Measurements from ENCODE around the gene DGKH.
"Not testable (repeated sequence)": the region's sequence is repeated elsewhere in the genome, so short reads cannot be mapped to it uniquely, and the experiment has no call there.

DGKH gene

DNA sequence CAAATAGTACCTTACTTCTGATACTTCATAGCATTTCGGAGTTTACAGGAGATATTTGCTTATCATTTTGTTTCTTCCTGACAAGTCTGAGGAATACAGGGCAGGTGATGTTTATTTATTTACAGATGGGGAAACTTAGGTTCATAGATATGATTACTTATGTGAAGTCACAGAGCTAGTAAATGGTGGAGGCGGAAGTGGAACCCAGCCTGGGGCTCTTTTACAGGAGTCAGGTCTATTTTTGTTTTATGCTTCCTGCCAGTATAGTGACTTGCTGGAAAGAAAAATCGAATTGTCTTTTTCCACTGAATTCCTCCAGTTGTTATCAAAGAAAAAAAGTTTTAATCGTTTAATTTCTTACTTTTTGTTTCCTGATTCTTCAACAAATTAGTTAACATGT, 66.5 kb downstream of the DGKH start:
- no peak for DNase-seq

GRCh38 chr13:42116225-42116624, 67.8 kb downstream of the DGKH start:
- DNase-seq, result no peak

DNA sequence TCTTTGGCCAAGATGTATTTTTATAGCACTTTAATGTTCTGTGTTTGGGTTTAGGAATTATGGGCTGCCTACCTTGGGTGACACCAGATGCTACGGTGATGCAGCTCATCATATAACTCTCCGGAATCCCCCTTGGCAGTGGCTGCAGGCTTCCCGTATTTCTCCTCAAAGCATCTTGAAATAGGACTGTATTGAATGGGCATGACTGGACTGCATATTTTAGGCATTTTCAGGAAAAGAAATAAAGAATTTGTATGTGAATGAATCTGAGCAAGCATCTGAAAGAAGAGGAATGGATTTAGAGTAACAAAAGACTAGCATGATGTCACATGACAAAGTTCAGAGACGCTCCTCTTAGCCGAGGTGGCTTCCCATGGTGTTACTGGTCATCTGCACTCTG, 70.6 kb downstream of the DGKH start:
- DNase-seq, result no peak

GRCh38 chr13:42119875-42120274, 71.4 kb downstream of the DGKH start:
- DNase-seq, result no peak

DNA sequence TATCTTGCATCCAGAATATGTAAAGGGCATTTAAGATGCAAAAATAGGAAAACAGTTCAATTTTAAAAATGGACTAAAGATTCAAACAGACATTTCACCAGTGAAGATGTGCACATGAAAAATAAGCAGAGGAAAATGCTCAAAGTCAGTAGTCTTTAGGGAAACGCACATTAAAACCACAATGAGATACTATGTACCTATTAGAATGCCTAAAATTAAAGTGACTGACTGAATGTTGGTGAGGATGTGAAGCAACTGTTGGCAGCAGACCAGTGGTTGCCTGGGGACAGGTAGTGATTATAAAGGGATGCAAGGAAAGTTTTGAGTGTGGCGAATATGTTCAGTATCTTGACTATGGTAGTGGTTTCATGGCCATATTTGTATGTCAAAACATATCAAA, 75.2 kb downstream of the DGKH start:
- DNase-seq, result no peak

DNA sequence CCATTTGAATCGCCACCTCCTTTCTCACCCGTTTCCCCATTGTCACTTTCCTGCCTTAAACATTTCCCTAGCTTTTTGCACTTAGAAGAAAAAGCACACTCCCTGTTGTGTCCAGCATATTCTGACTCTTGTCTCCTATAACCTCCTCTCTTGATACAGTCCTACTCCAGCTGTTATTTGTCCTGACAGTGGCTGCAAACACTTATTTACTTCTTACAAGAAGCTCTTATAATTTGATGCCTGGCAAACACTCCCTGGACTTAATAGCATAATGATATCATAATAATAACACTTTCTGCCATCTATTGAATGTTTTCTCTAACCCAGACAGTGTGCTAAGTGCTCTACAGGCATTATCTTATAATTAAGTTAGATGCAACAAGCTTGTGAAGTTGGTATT, 76.6 kb downstream of the DGKH start:
- DNase-seq, result no peak

GRCh38 chr13:42127047-42127446, 78.6 kb downstream of the DGKH start:
- no peak for DNase-seq

DNA sequence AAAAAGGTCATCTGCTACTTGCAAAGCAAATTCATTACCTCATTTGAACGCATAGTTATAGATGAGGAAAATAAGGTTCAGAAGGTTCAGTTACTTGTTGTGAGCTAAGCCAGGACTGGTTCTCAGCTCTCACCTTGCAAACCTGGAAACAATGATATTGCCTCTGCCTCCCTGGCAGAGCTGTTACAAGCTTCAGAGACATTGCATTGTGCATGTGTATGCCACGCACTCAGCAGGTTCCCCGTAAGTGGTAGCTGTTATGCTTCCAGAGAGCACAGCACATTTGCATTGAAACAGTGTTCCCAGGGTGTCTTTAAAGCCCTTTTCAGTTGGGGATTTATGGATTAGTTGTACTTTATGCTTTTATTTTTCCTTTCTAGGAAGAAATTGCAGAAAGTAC, 80.6 kb downstream of the DGKH start:
- DNase-seq, result no peak

DNA sequence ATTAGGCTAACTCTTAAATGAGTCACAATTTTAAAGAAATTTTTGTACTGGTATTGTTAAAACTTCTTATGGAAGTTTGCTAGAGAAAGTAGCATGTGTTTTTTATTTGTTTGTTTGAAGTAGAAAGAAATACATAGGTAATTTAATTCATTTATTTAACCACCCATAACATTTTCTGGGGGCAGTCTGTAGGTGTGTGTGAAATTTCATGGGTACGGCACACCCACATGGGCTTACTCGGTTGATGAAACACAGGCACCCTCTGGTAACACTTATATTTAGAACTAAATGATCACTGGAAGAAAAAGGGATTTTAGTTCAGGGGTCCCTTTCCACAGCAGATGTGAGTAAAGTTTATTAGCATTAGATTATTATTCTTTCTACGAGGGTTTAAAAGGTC, 88.1 kb downstream of the DGKH start:
- DNase-seq, result no peak

DNA sequence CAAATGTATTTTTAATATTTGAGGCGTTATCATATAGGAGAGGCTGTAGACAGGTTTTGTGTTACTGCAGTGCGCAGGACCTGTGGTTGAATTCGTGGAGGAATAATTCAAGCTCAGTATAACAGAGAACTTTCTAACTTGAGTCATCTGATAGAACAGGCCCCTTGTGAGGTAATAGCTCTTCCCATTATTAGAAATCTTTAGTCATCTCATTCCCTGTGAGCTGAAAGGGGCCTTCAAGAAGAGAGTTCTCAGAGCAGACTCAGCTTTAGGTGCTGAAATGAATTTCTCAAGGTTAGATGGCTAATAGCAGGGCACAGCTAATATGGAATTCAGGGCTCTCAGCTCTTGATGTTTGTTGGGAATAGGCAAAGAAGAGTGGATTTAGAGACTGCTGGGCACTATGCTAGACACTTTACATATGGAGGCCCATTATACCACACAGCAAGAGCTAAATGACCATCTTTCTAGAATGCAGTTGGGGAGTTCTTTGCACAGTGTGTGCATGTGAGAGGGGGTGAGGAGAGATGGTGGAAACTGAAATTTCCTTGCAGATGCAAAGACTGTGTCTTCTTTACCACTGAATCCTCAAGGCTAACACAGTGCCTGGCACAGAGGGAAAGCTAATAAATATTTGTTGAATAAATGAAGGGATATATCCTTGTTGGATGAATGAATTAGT, 89.5 kb downstream of the DGKH start:
- no peak for DNase-seq

DNA sequence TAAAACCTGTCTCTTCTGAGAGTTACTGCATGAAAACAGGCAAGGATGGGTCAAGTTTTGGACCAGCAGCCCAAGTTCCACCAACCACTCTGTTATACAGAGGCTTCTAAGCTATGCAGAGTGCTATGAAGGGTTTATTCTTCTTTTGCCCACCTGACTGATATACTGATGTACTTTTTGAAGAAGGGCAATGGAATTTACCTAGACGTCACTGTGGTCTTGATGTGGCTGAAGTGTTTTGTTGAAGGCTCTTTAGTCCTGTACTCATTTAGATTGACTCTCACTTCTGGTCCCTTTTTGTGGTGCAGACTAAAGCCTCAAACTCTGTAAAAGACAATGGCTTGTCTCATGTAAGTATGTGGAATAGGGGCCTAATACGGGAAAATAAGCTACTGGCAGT, 92.0 kb downstream of the DGKH start:
- no peak for DNase-seq

GRCh38 chr13:42141052-42141451, 92.6 kb downstream of the DGKH start:
- not testable (repeated sequence) for DNase-seq

- no peak for DNase-seq
Observed at GRCh38 chr13:42146359-42146758, 97.9 kb downstream of the DGKH start.

GRCh38 chr13:42148538-42148937, 100.1 kb downstream of the DGKH start:
- DNase-seq, result no peak

DNA sequence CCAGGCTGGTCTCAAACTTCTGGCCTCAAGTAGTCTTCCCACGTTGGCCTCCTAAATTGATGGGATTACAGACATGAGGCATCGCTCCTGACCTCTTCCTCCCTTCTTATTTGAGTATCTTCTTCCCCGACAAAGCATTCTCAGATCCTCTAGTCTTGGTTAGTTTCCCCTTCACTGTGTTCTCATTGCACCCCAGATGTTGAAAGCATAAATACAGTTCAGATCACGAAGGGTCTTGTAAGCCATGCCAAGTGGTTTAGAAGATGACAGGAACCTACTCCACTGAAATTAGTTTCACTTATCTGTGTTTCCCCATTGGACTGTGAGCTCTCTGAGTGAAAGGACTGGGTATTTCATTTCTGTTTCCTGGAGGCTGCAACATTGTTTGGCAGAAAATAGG, 100.7 kb downstream of the DGKH start:
- no peak for DNase-seq

GRCh38 chr13:42151781-42152180, 103.3 kb downstream of the DGKH start:
- DNase-seq, result no peak

- no peak for DNase-seq
Observed at GRCh38 chr13:42152495-42152894, 104.0 kb downstream of the DGKH start.

GRCh38 chr13:42153199-42154113, 105.0 kb downstream of the DGKH start:
- DNase-seq, result no peak

DNA sequence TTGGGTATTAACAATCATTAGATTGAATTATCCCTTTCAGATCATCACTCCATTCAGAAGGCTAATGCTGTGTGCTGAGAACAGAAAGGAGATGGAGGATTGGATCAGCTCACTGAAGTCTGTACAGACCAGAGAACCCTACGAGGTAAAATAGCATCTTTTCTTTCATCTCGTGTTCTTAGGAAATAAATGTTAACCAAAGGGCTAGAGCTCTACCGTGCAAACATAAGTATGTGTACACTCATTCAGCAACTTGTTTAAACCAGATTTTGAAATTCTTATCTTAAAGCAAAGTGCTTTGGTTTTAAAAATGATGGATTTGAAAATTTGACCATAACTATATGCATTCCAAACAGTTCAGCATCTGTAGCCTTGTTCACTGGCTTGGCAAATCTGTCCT, 106.8 kb downstream of the DGKH start:
- no peak for DNase-seq

DNA sequence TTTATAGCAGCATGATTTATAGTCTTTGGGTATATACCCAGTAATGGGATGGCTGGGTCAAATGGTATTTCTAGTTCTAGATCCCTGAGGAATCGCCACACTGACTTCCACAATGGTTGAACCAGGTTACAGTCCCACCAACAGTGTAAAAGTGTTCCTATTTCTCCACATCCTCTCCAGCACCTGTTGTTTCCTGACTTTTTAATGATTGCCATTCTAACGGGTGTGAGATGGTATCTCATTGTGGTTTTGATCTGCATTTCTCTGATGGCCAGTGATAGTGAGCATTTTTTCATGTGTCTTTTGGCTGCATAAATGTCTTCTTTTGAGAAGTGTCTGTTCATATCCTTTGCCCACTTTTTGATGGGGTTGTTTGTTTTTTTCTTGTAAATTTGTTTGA, 114.9 kb downstream of the DGKH start:
- DNase-seq, result not testable (repeated sequence)

DNA sequence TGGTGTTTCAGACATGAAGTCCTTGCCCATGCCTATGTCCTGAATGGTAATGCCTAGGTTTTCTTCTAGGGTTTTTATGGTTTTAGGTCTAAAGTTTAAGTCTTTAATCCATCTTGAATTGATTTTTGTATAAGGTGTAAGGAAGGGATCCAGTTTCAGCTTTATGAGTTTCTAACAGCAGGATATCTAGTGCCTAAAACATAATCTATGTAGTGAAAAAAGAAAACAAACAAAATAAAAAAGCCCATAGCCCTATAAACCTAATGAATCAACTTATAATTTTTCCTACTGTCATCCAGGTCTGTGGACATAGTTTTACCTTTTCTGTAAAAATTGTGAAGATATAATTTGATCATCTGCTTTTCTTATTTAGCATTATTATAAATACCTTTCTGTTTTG, 115.5 kb downstream of the DGKH start:
- DNase-seq, result not testable (repeated sequence)

- DNase-seq, result no peak
Observed at GRCh38 chr13:42164557-42165125, 116.2 kb downstream of the DGKH start.

- DNase-seq, result no peak
Observed at GRCh38 chr13:42168496-42168895, 120.0 kb downstream of the DGKH start.

DNA sequence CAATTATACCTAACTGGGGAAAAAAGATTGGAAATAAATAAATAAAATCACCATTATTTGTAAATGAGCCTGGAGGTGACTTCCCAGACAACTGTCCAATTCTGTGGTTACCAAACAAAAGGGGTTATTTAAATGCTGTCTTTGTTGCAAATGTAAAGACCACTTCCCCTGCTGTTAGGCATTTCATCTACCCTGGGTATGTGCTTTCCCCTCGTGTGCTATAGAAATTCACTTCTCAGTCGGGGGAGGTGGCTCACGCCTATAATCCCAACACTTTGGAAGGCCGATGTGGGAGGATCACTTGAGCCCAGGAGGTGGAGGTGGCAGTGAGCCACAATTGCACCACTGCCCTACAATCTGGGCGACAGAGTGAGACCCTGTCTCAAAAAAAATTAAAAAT, 121.6 kb downstream of the DGKH start:
- DNase-seq, result no peak
